Right renal cortex interstitium (tissue), 3 donors: Measurements from ENCODE around the gene ATP13A3. TPM values are rescaled to one million over a fixed set of nuclear protein-coding genes. Genes with fewer than 3 reads are reported as not detected.

Experiments
- DNase-seq, 3 donors: peaks; one replicate each; pipeline ENCODE4 v3.0.0-alpha.2; 2013; ENCODE audit warnings: low read depth in 3 of 3, low spot score in 2 of 3
- polyA plus RNA-seq, 3 donors: library from polyadenylated mRNA; unstranded; fragments of 120-200 nt; gene quantifications; one replicate each; pipeline ENCODE4 v1.2.1, GENCODE V29; 2013; ENCODE audit not compliant: insufficient read length in 3 of 3

Gene ATP13A3
- polyA plus RNA-seq, 3 donors, result 107 to 117 (median 108) TPM

- no peak for DNase-seq
These were observed 110.6 kb downstream of the ATP13A3 start for GRCh38 chr3:194376241-194376560.

- no peak for DNase-seq
These were observed 111.1 kb downstream of the ATP13A3 start for GRCh38 chr3:194375473-194376240.

DNA sequence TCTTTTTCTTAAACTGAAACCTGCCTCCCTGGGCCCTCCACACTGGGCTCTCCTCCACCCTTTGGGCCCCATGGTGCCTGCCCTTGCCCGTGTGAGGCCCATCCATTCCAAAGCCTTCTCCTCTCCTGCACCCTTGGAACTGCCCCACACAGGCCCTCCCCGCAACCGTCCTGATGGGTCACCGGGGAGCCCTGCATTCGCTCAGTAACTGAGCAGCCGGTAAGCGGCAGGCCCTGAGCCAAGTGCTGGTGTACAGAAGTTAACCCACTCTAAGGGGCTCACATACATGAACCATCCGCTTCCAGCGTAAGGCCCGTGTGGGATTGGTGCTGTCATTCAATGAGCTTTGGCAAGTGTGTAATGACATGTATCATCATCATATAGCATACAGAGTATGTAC is 111.9 kb downstream of the ATP13A3 start:
- no peak for DNase-seq

DNA sequence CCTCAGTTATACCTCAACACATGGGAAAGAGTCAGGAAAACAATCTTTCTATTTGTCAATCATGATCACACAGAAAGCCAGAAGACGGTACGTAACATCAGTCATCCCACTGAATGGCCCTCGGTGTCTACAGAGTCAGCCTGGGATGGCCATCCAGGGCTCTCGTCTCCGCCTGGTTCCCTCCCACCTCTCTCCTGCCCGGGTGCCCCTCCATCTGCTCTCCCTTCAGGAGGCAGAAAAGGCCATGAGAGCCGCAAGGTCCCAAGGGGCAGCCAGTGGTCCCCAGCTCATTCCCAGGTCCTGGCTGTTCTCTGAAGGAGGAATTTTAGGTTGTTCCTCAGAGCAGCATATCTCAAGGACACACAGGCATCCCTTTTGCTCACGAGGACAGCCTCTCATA is 112.9 kb downstream of the ATP13A3 start:
- no peak for DNase-seq

DNA sequence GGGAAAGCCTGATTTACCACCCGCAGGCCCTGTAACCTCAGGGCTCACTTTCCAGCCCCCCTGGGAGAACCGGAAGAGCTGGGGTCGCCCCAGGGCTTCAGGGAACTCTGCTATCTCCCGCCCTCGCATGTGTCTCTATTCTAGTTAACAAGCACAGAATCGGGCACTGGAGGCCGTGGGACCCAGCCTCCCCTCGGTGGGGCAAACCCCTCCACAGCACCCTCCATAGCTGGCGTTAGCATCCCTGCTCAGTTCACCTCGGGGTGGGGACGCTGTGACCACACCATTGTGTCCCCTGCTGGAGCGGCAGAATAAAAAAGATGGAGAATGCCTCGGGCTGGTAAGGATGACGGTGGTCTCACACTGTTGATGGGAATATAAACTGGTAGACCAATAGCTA is 113.8 kb downstream of the ATP13A3 start:
- no peak for DNase-seq

DNA sequence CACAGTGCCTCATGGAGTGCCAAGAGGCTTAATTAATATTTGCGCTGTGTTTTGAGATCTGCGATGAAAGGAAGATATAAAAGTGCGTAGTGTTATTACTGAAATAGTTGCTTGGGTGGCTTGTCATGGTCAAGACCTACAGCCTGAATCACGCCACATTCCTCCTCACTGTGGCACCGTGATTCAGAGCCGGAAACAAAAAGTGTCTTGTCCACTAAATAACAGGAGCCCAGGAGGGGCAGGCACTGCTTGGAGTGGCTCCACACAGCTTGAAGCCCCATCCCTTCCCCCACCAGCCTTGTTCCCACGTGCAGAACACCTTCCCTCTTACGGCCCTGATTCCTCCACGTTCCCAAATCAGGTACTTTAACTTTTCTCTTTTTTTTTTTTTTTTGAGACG is 116.0 kb downstream of the ATP13A3 start:
- no peak for DNase-seq

DNA sequence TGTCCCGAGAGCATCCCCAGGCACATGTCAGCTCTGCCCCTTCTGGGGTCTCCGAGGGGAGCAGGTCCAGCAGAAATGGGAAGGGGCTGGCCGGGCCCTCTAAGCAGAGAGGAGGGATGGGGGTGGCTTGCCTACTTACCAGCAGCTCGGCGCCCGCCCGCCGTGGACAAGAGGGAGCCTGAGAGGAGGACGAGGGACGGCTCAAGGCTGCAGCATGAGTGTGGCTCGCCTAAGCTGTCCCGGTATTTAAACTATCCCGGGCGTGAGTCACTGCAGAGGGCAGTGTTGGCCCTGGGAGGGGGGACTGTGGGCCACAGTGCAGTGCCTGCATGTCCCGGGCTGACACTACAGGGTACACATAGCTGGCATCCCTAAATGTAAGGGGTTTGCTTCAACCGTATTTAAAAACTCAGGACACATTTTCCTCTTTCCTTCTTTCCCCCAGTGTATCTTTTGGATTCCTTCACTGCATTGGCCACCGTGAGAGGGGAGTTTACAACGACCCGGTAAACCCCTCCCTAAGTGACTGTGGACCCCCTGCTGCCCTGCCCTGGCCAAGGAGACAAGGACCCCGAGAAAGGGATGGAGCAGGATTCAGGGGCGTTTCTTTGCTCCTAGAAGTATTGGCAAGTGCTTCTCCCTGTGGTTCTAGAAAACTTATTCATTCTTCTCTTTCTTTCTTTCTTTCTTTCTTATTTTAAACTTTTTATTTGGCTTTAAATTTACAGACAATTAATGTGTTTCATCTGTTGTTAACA is 117.1 kb downstream of the ATP13A3 start, which contains the start of gene LRRC15:
TSS of gene LRRC15 (minus strand) at position 222 of the 758 bp plus-strand sequence. CDS start 8,700 bp downstream, outside the sequence.
- DNase-seq, result no peak

DNA sequence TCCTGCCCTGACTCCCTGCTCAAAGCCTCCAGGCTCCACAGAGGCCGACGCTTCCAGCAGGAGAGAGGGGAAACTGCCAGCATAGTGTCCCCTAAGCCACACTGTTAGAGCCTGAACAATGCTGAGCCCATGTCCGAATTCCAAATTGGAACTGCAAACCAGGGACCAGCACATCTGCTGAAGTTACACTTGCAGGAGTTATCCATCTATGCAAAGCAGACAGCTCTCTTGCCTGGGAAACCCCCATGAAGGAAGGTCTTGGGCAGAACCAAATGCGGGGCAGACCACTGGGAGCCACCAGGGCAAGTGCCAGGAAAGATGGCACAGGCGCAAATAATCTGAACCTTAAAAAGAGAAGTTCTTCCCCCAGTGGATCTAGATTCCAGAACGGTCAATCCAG is 117.9 kb downstream of the ATP13A3 start:
- DNase-seq, result no peak

GRCh38 chr3:194367992-194368841 is 118.6 kb downstream of the ATP13A3 start:
- DNase-seq, result no peak

GRCh38 chr3:194365978-194366490 is 120.8 kb downstream of the ATP13A3 start:
- no peak for DNase-seq

DNA sequence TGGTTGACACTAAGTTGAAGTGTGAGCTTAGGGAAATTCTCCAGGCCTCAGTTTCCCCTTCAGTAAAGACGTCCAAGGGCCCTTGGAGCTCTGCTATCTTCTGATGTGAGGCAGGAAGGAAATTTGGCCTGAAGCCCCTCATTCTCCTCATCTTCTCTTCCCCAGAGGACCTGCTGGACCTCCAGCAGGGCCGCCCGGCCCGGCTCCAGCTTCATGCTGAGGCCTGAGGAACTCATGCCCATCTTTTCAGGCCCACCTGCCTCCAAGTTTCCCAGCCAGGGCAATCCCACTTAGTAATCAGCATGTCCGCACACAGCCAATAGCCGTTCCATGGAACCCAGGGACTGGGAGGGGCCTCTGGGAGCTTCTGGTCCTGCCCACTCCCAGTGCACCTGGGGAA is 121.3 kb downstream of the ATP13A3 start:
- DNase-seq, result no peak

DNA sequence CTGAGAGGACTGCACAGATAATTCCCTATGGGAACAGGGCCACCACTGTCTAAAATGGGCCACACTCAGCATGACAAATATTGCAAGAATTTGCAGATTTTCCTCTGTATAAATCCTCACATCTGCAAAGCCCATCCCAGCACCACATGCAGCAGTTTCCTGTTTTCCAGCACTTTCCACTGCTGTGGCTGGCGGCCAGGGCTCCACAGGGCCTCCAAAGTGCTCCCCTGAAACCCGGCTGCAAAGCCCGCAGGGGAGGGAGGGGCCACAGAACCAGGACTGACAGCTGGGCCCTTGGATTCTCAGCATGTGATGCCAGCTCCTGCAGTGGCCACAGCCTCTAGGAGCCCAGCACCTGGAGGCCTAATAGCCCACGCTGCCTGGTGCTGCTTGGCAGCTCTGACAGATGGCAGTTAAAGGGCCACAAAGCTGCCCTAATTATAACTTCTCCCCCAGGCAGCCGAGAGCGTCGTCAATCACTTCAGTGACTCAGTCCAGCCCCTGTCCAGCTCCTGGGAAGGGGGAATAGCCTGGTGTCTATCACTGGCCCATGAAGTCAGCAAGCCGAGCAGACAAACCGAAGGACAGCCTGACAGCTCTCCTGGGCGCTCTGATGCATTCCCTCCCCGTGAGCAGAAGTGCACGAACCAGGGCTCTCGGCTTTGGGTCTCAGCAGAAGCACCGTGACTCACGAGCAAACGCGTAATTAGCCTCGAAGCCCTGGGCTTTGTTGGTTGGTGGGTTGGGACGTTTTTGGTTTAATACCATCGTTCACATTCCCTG is 122.0 kb downstream of the ATP13A3 start:
- DNase-seq, result no peak

- DNase-seq, result no peak
These were observed 122.5 kb downstream of the ATP13A3 start for GRCh38 chr3:194364314-194364651.

- DNase-seq, result no peak
These were observed 126.2 kb downstream of the ATP13A3 start for GRCh38 chr3:194360568-194360967.

DNA sequence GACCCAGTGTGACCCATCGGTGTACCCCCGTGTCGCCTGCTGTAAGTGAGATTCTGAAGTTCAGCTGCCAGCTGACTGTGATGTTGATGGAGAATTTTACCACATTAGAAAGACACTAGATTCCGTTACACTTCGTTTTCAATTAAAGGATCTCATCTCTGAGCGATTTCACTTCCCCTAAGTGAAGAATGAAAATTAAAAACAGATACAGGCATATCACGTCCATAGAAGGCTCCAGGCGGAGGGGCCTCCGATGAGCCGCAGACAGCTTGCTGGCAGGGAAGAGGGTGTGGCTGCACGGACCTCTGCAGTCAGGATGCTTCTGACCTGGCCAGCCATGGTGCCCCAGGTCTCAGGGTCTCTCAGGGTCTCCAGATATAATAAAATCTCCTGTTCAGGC is 129.1 kb downstream of the ATP13A3 start:
- DNase-seq, result no peak

DNA sequence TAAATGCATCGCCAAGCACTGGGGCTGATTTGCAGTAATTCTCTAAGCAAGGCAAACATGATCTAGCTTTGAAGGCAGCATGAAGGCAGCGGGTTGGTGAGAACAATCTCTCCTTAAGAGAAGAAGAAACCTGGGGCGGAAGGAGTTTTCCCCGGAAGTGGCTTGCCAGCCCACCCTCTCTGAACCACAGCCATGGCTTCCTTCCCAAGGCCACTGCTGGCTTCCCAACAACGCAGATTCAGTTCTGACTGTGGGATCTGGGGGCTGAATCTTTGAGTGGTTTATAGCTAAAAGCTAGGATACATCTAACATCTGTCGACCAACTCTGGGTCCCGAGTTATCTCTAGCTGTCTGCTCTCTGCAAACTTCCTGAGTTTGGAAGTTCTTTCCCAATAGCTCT is 131.4 kb downstream of the ATP13A3 start:
- no peak for DNase-seq

DNA sequence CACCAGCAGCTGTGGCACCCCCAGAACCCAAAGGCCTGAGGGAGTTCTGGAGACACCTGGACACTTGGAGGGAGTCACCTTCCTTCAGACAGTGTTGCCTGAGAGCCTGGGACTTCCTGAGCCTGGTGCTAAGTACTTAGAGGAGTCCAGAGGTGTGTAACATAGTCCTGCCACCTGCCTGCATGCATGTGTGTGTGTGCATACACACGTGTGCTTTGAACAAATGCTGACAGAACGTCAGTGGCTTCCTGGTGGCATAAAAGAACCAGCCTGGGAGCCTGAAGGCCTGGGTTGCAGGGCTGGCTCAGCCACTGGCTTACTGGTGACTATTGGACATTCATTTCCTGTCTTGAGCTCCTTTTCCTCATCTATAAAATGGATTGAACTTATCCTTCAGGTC is 132.5 kb downstream of the ATP13A3 start:
- DNase-seq, result no peak
